ENCODE measurements around the gene BCOR. TPM values are rescaled to one million over a fixed set of nuclear protein-coding genes. Genes with fewer than 3 reads are reported as not detected.

BCOR gene
- total and polyA plus RNA-seq, 2 of the 13 experiments (the other 11 are each of a cell fraction or from before 2014, with no cell fraction given) = 14.3 to 15.2 TPM

DNA sequence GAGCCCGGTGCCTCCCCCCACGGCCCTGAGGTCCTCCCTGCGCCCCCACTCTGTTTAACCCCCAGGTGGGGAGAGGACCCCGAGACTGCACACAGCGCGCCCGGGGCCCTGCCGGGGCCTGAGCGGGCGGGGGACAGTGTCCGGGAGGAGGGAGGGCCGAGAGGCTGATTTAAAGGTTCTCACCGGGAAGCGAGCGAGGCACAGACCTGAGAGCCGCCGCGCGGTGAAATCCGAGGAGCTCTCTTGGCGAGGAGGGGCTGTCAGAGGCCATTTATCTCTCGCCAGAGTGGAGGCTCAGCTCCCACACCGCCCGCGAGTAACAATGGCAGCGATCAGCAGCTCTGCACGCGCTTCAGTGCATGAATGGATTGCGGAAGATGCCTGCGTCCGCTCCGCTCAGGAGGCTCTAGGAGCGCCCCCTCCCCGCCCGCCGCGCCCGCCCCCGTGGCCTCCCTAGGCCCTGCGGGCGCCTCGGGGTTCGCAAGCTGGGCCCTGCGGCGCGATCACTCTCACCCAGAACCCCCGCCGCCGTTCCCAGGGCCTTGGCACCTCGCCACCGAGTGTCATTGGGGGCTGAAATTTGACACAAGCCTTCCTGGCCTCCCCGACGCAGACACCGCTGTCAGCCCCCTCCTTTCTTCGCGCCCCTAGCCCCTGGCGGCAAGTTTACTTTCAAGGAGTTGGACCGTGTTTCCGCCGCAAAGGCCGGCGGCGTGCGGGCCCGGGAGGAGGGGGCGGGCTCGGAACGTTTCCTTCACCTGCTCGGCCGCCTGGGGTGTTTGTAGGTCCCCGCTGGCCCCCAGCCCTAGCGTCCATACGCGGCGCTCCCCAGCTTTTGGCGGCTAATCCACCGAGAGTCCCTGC lies 48.7 kb upstream of the BCOR start (continued):
- TF ChIP-seq TAF1 (CRISPR knock-in tag; IDR thresholded peaks at IDR 0.05) = no peak; the same call in 1 of the 2 replicates
- TF ChIP-seq SNAPC2 (CRISPR knock-in tag; IDR thresholded peaks at IDR 0.05) = no peak
- TF ChIP-seq, protein P1, sequence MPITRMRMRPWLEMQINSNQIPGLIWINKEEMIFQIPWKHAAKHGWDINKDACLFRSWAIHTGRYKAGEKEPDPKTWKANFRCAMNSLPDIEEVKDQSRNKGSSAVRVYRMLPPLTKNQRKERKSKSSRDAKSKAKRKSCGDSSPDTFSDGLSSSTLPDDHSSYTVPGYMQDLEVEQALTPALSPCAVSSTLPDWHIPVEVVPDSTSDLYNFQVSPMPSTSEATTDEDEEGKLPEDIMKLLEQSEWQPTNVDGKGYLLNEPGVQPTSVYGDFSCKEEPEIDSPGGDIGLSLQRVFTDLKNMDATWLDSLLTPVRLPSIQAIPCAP (CRISPR knock-in tag; IDR thresholded peaks at IDR 0.05; ENCODE audit: low read depth) = no peak
- no peak for TF ChIP-seq U2AF2 (IDR thresholded peaks at IDR 0.05; ENCODE audit: low read depth, low read length)
- TF ChIP-seq HOXA3 (CRISPR knock-in tag; IDR thresholded peaks at IDR 0.05) = 0 out of 2 replicates have a peak, but pooled peaks have one; percentile 22
- TF ChIP-seq, protein P2, sequence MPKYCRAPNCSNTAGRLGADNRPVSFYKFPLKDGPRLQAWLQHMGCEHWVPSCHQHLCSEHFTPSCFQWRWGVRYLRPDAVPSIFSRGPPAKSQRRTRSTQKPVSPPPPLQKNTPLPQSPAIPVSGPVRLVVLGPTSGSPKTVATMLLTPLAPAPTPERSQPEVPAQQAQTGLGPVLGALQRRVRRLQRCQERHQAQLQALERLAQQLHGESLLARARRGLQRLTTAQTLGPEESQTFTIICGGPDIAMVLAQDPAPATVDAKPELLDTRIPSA (CRISPR knock-in tag; IDR thresholded peaks at IDR 0.05; ENCODE audit: borderline replicate concordance) = 0 out of 2 replicates have a peak, but pooled peaks have one; percentile 50
- TF ChIP-seq NFYC (CRISPR knock-in tag; IDR thresholded peaks at IDR 0.05) = no peak
- TF ChIP-seq RAD21 (CRISPR knock-in tag; IDR thresholded peaks at IDR 0.05) = no peak
- TF ChIP-seq DNMT3B (CRISPR knock-in tag; conservative IDR thresholded peaks at IDR 0.05) = no peak
- TF ChIP-seq GATAD1 (CRISPR knock-in tag; IDR thresholded peaks at IDR 0.05) = no peak
- TF ChIP-seq TGIF2 (CRISPR knock-in tag; IDR thresholded peaks at IDR 0.05) = no peak
- no peak for TF ChIP-seq PHF8 (CRISPR knock-in tag; IDR thresholded peaks at IDR 0.05)
- no peak for TF ChIP-seq REPIN1 (CRISPR knock-in tag; IDR thresholded peaks at IDR 0.05; ENCODE audit: borderline replicate concordance, low read depth)
- no peak for TF ChIP-seq CREB1 (IDR thresholded peaks at IDR 0.05)
- TF ChIP-seq CREB1 (CRISPR knock-in tag; IDR thresholded peaks at IDR 0.05) = no peak
- TF ChIP-seq, protein P3, sequence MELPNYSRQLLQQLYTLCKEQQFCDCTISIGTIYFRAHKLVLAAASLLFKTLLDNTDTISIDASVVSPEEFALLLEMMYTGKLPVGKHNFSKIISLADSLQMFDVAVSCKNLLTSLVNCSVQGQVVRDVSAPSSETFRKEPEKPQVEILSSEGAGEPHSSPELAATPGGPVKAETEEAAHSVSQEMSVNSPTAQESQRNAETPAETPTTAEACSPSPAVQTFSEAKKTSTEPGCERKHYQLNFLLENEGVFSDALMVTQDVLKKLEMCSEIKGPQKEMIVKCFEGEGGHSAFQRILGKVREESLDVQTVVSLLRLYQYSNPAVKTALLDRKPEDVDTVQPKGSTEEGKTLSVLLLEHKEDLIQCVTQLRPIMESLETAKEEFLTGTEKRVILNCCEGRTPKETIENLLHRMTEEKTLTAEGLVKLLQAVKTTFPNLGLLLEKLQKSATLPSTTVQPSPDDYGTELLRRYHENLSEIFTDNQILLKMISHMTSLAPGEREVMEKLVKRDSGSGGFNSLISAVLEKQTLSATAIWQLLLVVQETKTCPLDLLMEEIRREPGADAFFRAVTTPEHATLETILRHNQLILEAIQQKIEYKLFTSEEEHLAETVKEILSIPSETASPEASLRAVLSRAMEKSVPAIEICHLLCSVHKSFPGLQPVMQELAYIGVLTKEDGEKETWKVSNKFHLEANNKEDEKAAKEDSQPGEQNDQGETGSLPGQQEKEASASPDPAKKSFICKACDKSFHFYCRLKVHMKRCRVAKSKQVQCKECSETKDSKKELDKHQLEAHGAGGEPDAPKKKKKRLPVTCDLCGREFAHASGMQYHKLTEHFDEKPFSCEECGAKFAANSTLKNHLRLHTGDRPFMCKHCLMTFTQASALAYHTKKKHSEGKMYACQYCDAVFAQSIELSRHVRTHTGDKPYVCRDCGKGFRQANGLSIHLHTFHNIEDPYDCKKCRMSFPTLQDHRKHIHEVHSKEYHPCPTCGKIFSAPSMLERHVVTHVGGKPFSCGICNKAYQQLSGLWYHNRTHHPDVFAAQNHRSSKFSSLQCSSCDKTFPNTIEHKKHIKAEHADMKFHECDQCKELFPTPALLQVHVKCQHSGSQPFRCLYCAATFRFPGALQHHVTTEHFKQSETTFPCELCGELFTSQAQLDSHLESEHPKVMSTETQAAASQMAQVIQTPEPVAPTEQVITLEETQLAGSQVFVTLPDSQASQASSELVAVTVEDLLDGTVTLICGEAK (IDR thresholded peaks at IDR 0.05) = no peak
- TF ChIP-seq, protein P3 (CRISPR knock-in tag; IDR thresholded peaks at IDR 0.05) = no peak
- no peak for TF ChIP-seq GATA4 (IDR thresholded peaks at IDR 0.05; ENCODE audit: borderline replicate concordance, low read depth)
- TF ChIP-seq ZSCAN12 (CRISPR knock-in tag; IDR thresholded peaks at IDR 0.05) = no peak
- no peak for TF ChIP-seq WIZ (CRISPR knock-in tag; IDR thresholded peaks at IDR 0.05)
- no peak for TF ChIP-seq ZNF749 (CRISPR knock-in tag; IDR thresholded peaks at IDR 0.05; ENCODE audit: borderline replicate concordance)
